Stimulated activated CD8-positive, alpha-beta memory T cell treated with anti-CD3 and anti-CD28 coated beads, Interleukin-15, amount 100 ng/mL, for 24 hours (primary cell): ENCODE results near the gene HAO1.
"Not testable (repeated sequence)": the region's sequence is repeated elsewhere in the genome, so short reads cannot be mapped to it uniquely, and the experiment has no call there.

ENCODE experiments used
- DNase-seq: peaks from one replicate; pipeline ENCODE4 v3.0.0-alpha.2; 2020; ENCODE audit warnings: low read depth

HAO1 gene

GRCh38 chr20:7855545-7855944 is 84.7 kb downstream of the HAO1 start:
- DNase-seq: no peak

DNA sequence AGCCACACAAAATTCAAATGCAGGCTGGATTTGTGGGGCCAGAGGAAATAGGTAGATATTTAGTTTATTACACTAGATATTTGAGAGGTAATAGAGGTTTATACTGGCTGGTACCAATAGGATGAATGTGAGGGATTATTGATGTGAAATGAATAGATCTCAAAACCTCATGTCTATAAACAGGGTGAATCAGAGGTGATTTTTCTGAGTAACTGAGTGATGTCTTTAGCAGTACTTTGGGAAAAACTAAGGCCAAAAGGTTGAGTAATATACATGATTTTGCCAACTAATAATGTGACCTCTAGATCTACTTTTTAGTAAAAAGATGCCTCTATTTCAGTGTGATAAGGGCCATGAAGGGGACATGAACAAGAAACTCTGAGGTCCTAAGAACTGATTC is 86.8 kb downstream of the HAO1 start:
- DNase-seq: no peak

DNA sequence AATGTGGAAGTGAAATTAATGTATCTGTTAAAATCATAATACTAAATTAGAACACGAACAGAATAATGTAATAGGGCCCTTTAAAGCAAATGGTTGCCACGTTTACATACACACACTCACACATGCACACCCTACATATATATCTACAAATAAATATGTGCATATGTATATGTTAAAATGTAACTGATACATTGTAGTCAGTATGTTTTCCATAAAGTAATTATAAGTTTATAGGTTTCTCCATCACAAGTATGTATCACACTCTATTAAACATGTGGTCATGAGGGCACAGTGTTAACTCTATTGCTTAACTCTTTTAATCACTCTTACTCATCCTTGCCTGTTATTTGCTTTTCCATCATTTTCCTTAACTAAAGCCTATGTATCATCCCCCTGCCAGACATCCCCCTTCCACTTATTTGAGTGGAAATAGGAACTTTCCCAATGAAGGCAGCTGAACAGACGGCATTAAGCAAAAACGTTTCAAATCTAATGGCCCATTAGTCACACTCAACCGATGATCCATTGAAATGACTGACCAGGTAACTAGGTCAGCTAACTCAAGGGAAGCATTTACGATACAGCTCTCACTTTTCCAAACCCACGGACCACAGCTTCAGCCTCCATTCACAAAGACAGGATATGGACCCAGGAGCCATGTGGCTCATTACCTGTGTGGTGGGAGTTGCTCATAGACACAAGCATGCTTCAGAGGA is 89.3 kb downstream of the HAO1 start:
- no peak for DNase-seq

GRCh38 chr20:7849675-7850074 is 90.6 kb downstream of the HAO1 start:
- no peak for DNase-seq

- DNase-seq: no peak
These were observed 91.9 kb downstream of the HAO1 start for GRCh38 chr20:7848351-7848750.

DNA sequence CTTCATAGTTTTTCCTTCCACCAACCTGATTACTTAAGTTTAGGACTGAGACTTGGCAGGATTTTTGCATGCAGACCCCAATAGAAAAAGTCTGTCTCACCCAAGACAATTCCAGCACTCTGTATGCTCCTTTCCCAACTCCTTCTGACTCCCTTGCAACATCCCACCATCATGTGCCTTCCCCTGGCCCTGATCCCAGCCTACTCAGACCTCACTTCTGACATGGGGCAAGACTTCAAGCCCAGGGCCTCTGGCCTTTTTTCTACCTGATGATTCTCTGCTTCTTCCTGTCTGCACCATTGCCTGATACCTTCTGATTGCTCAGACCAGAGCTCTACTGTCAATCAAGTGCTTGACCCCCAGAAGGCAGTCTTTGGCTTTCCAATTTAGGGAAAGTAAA is 96.6 kb downstream of the HAO1 start:
- DNase-seq: no peak

DNA sequence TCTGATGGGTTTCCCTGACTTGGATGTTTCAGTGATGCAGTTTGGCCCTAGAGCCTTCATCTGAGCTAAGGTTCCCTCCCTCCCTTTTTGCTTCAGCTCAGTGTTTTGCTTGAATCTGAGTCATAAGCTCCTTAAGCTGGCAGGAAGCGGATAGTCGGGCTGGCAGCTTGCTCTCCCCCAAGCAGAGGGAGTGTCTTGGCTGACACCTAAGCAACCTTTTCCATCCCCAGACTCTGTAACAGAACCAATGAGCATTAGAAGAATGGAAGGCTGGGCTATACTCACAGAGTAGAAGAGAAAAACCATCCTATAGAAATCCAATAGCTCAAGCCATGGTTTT is 98.3 kb downstream of the HAO1 start:
- DNase-seq: no peak

DNA sequence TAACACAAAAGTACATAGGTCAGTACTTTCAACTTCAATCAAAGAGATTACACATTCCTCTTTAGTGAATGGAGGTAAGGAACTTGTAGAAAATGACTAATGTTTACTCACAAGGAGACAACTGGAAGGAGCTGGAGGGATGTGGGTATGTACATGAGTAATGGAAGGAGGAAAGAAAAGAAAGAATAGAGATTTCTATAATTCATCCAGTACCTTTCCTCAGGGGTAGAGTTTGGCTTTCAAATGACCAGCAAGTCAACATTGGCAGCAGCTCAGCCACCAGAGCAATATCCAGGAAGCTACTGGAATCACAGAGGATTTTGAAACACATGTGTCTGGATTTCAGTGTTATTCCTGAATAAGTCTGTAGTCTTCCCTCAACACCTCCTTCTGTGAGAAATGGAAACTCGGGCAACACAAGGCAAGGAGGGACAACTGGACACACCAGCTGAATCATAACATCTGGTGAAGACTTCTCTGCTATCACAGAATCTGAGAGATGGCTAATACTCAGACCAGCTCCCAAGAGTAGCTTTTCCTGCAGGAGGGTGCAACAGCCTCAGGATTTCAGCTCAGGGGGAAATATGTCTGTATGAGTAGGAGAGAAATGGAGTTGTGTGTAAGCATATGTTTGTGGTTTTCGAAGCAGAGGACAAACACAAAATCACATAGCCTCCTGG is 98.8 kb downstream of the HAO1 start:
- no peak for DNase-seq

- no peak for DNase-seq
These were observed 104.2 kb downstream of the HAO1 start for GRCh38 chr20:7836076-7836475.

DNA sequence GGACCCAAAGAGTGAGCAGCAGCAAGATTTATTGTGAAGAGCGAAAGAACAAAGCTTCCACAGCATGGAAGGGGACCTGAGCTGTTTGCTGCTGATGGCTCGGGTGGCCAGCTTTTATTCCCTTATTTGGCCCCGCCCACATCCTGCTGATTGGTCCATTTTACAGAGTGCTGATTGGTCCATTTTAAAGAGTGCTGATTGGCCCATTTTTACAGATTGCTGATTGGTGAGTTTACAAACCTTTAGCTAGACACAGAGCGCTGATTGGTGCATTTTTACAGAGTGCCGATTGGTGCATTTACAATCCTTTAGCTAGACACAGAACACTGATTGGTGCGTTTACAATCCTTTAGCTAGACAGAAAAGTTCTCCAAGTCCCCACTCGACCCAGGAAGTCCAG is 105.8 kb downstream of the HAO1 start:
- DNase-seq: not testable (repeated sequence)
